Sciatic nerve (tissue), 2 donors: Measurements from ENCODE around the gene TMEM135. TPM values are rescaled to one million over a fixed set of nuclear protein-coding genes. Genes with fewer than 3 reads are reported as not detected.
"Not testable (repeated sequence)": the region's sequence is repeated elsewhere in the genome, so short reads cannot be mapped to it uniquely, and the experiment has no call there.

ENCODE experiments used
- ATAC-seq: fragments of 200-7000 bp; cut with Tn5 transposase; one replicate; pipeline ENCODE4 v1.9.1; 2020; ENCODE audit warnings: mild to moderate bottlenecking, moderate library complexity
- DNase-seq: peaks from one replicate; pipeline ENCODE4 v3.0.0-alpha.2; 2020; ENCODE audit warnings: low spot score
- intact Hi-C: fragments of 100-400 bp; cut with DNase I; formaldehyde crosslinking; loops from one replicate; pipeline ENCODE4 v1.14.2; 2022
- total RNA-seq: library from RNA; stranded (reverse); fragmentation: NEBNext Ultra II Directional; extraction: Animal tissue kit (Norgen Biotek cat#: 25700); gene quantifications from one replicate; pipeline ENCODE4 v1.2.1, GENCODE V29; 2021
- donor health status: DM: no; HTN: no; CAD: no.
- donor health status: DM: no; HTN: no; CAD: no.

Gene TMEM135
- total RNA-seq, 1 donor from 2014 or later: 35.7 TPM

DNA sequence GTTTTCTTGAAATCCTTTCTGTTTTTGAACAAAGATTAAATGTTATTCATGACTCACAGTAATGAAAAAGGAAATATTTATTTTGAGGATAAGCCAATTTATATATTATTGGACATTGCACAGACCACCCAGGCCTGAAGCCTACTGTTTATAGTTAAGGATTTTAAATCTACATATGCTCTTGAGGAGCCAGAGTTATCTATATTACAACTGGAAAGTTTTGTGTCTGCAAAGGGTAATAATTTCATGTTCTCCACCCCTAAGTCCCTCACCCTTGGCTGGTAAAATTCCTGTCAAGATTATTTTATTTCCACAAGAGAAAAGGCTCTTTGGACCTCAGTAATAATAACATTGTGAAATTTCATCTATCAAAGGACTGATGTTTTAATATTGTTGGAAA lies 228.2 kb downstream of the TMEM135 start:
- intact Hi-C loops: no loop called here
- ATAC-seq (peak; percentile 65), DNase-seq (no peak)

DNA sequence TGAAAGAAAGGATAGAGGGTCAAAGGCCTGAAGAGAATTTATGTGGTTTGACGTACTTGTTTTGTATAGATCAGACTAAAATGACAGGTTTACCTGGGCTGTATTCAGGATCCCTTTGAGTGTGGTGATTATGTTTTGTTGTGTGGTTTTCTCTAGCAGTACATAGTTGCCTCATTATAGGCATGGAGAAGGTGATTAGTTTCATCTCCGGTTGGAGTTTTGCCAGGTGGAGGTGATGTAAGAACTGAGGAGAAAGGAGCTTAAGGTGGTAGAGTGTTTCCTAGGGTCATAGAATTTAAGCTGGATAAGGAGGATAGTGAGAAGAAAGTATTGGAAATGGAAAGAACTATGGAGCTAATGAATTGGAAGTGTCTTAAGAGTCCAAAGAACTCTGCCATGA lies 229.0 kb downstream of the TMEM135 start:
- no peak for DNase-seq
- no peak for ATAC-seq
- intact Hi-C loops: no loop called here

DNA sequence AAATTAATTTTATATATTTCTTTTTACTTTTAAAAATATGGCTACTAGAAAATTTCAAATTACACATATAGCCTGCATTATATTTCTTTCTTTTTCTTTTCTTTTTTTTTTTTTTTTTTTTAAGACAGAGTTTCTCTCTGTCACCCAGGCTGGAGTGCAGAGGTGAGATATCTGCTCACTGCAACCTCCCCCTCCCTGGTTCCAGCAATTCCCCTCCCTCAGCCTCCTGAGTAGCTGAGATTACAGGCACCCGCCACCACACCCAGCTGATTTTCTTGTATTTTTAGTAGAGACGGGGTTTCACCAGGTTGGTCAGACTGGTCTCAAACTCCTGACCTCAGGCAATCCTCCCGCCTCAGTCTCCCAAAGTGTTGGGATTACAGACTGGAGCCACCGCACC lies 234.2 kb downstream of the TMEM135 start:
- ATAC-seq, intact Hi-C loops, DNase-seq: not testable (repeated sequence)

DNA sequence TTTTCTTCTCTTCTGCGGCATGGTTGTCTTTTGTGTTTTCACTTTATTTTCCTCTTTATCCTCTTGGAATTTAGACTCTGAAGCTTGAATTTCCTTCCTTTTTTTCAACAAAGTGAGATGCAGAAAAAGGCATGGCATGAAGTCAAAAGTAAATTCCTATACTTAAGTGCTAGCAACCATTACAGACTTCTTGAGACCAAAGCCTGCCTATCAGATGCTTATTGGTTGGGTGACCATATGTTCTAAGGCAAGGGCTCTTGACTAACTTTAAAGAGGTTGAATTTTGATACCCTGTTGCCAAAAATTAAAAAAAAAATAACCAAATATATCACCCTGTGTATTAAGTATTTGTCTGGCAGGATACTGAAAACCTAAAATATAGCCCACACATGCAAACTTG lies 237.4 kb downstream of the TMEM135 start:
- ATAC-seq (no peak), DNase-seq (no peak)
- intact Hi-C loops: no loop called here

DNA sequence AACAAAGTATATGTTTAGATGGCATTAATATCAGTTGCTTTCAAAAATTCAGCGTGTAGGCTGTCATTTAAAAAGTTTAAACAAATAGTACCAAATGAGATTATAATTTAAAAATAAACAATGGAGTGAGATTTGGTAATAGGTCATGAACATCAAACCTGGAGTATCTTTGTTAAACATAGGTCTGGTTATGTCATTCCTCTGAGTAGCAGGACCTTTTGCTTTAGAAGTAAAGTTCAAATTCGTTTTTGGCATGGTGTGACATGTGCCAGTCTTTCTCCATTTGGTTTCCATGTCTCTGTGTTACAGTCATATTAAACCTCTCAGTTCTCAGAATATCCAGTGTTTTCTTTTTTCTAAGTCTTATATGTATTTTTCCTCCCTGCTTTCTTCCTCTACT lies 242.4 kb downstream of the TMEM135 start:
- intact Hi-C loops: loop anchor here (10.0 kb wide), 1 partner anchor 335 kb away; no protein-coding TSS in a partner anchor

GRCh38 chr11:87281496-87281895 lies 243.8 kb downstream of the TMEM135 start:
- DNase-seq (no peak), ATAC-seq (peak; percentile 89)
- intact Hi-C loops: loop anchor here (10.0 kb wide), 1 partner anchor 337 kb away; no protein-coding TSS in a partner anchor

More for the DNA sequence above, 242.4 kb downstream of the TMEM135 start:
- ATAC-seq (no peak), DNase-seq (no peak)

DNA sequence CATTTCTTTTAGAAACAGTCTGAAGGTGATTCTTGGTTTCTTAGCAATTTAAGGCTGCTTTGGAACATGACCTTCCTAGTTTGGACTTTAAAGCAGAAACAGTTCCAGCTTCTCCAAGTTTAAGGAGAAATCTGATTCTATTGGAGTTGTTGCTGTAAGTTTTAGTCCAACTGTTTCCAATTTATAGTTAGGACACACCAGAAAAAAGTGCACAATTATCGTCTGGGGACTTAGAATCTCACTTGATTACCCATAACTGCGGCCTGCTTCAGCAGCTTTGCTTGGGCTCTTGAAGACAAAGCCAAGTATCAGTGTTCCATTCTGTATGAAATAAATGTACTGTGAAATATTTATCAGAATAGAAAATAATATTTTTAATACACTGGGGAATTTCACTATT lies 246.6 kb downstream of the TMEM135 start:
- intact Hi-C loops: loop anchor here (10.0 kb wide), 1 partner anchor 340 kb away; no protein-coding TSS in a partner anchor
- ATAC-seq (peak; percentile 59), DNase-seq (no peak)

- not testable (repeated sequence) for DNase-seq, ATAC-seq
- intact Hi-C loops: loop anchor here (10.0 kb wide), 1 partner anchor 341 kb away; no protein-coding TSS in a partner anchor
These were observed 247.9 kb downstream of the TMEM135 start for GRCh38 chr11:87285674-87286073.

GRCh38 chr11:87286338-87286737 lies 248.6 kb downstream of the TMEM135 start:
- DNase-seq (no peak), ATAC-seq (no peak)
- intact Hi-C loops: loop anchor here (10.0 kb wide), 1 partner anchor 342 kb away; no protein-coding TSS in a partner anchor

GRCh38 chr11:87290304-87290922 lies 252.7 kb downstream of the TMEM135 start:
- ATAC-seq (peak; percentile 32), DNase-seq (no peak)
- intact Hi-C loops: no loop called here

DNA sequence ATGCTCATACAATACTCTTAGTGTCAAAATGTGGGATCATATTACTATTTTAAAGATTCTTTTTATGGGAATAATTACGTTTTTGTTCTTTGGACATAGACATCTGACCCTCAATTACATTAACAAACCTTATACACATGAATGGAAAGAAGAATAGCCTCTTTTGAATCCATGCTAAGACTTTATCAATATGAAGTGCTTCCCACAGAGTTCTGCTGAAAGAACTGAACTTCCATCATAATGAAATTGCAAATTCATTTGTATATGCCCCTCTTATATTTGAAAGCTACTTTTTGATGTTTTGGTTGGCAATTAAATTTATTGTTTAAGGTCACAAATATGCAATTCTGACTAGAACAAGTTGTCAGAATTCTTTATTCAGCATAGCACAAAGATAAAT lies 254.9 kb downstream of the TMEM135 start:
- DNase-seq: no peak
- intact Hi-C loops: no loop called here
- ATAC-seq: no peak

DNA sequence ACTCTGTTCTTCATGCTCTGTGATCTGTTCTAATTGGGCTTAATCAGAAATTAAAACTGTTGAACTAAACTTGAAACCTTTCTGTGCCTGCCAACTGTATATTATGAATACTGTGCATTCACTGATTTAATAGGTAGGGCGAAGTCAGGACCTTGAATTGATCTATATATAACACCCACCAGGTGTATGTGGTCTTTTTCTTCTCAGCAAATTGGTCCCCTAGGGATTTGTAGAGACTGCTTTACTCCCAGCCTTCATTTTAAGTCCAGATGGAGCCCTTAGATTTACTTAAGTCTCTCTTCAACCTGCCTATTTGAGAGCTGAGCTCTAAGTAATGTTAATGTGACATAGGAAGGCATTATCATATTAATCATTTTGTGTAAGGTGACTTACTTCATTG lies 257.5 kb downstream of the TMEM135 start:
- DNase-seq (no peak), ATAC-seq (no peak)
- intact Hi-C loops: no loop called here

GRCh38 chr11:87296627-87297026 lies 258.9 kb downstream of the TMEM135 start:
- intact Hi-C loops: no loop called here
- no peak for DNase-seq
- ATAC-seq: no peak

DNA sequence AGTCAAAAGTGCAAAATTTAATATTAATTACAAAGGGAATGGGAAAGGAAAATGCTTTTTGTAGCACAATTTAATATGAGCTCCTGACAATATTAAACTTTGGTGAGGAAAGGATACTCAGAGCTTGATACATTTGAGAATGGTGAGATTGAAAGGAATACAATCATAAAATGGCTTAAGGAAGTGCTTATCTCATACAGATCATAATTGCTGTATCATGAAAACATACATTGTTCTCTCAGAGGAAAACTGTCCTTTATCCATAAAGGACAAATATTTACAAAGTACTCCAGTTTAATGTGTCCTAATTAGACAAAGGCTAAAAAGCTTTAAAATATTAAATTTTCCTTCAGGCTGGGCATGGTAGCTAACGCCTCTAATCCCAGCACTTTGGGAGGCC lies 260.4 kb downstream of the TMEM135 start:
- DNase-seq (no peak), ATAC-seq (no peak)
- intact Hi-C loops: no loop called here

DNA sequence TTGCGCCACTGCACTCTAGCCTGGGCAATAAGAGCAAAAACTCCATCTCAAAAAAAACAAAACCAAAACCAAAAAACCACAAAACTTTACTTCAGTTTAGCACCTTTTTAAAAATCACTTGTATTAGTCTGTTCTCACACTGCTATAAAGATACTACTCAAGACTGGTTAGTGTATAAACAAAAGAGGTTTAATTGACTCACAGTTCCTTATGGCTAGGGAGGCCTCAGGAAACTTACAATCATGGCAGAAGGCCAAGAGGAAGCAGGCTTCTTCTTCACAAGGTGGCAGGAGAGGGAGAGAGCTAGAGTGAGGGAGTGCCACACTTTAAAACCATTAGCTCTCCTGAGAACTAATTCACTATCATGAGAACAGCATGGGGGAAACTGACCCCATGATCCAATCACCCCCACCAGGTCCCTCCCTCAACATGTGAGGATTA lies 261.3 kb downstream of the TMEM135 start:
- intact Hi-C loops: no loop called here
- no peak for DNase-seq
- ATAC-seq: no peak

GRCh38 chr11:87300640-87301380 lies 263.1 kb downstream of the TMEM135 start:
- DNase-seq (no peak), ATAC-seq (no peak)
- intact Hi-C loops: no loop called here

DNA sequence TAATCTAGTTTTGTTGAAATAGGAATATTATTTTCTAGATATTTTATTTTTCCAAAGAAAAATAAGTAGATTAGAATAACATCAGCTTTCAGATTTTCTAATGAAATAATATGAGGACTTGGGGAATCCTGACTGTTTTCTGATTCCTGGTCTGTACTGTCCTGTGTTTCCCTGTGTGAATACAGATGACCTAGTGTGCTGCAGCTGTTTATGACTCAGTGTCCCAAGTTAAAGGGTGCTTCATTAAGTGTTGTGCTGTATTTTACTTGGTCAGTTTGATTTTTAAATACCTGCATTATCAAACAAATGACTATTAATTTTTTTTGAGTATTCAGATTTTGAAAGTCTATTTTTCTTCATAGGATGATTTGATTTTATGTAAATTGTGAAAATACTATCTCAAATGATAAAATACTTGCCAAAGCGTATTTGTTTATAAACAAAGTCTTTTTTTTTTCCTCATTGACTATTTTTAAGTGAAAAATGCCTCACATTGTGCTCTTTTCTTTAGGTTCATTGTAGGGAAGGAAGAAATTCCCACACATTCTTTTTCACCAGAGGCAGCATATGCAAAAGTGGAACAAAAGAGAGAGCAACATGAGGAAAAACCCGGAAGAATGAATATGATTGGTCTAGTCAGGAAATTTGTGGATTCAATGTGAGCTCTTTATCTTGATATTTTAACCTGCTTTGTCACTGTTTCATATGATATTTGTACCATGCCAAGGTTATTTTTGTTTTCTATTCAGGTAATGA lies 264.2 kb downstream of the TMEM135 start:
- intact Hi-C loops: no loop called here
- DNase-seq (no peak), ATAC-seq (peak; percentile 62)

- intact Hi-C loops: no loop called here
- ATAC-seq: no peak
- no peak for DNase-seq
These were observed 266.7 kb downstream of the TMEM135 start for GRCh38 chr11:87304412-87304811.

- ATAC-seq (peak; percentile 52), DNase-seq (no peak)
- intact Hi-C loops: no loop called here
These were observed 268.6 kb downstream of the TMEM135 start for GRCh38 chr11:87306262-87306851.
